GM21447 (cell line): ENCODE measurements around the gene BCAS3.
"Not testable (repeated sequence)": the region's sequence is repeated elsewhere in the genome, so short reads cannot be mapped to it uniquely, and the experiment has no call there.

Experiments
- ATAC-seq: cut with Tn5 transposase; IDR thresholded peaks from one replicate; pipeline ENCODE4 v1.9.1; 2021; ENCODE audit not compliant: unreplicated experiment

Gene BCAS3

GRCh38 chr17:61351745-61352407 is 674.2 kb downstream of the BCAS3 start:
- ATAC-seq, result no peak

- no peak for ATAC-seq
Observed at GRCh38 chr17:61352408-61352770, 674.7 kb downstream of the BCAS3 start.

- no peak for ATAC-seq
Observed at GRCh38 chr17:61352781-61353491, 675.3 kb downstream of the BCAS3 start.

GRCh38 chr17:61353615-61354014 is 676.0 kb downstream of the BCAS3 start:
- no peak for ATAC-seq

GRCh38 chr17:61354895-61355874 is 677.5 kb downstream of the BCAS3 start:
- no peak for ATAC-seq

- not testable (repeated sequence) for ATAC-seq
Observed at GRCh38 chr17:61357061-61357460, 679.4 kb downstream of the BCAS3 start.

GRCh38 chr17:61359513-61359912 is 681.9 kb downstream of the BCAS3 start:
- ATAC-seq, result not testable (repeated sequence)

- no peak for ATAC-seq
Observed at GRCh38 chr17:61360318-61360943, 682.8 kb downstream of the BCAS3 start.

GRCh38 chr17:61361084-61361483 is 683.4 kb downstream of the BCAS3 start:
- no peak for ATAC-seq

- no peak for ATAC-seq
Observed at GRCh38 chr17:61362396-61362795, 684.7 kb downstream of the BCAS3 start.

- no peak for ATAC-seq
Observed at GRCh38 chr17:61362852-61363600, 685.4 kb downstream of the BCAS3 start.

GRCh38 chr17:61363601-61364462 is 686.2 kb downstream of the BCAS3 start:
- no peak for ATAC-seq

- no peak for ATAC-seq
Observed at GRCh38 chr17:61364463-61364846, 686.8 kb downstream of the BCAS3 start.

GRCh38 chr17:61366076-61366714 is 688.5 kb downstream of the BCAS3 start:
- ATAC-seq, result no peak

GRCh38 chr17:61366715-61367413 is 689.2 kb downstream of the BCAS3 start:
- ATAC-seq, result no peak

- ATAC-seq, result no peak
Observed at GRCh38 chr17:61368049-61368831, 690.6 kb downstream of the BCAS3 start.

GRCh38 chr17:61368832-61369450 is 691.3 kb downstream of the BCAS3 start:
- ATAC-seq, result no peak
